Transverse colon (tissue), 4 donors: ENCODE results near the gene SBF2. TPM values are rescaled to one million over a fixed set of nuclear protein-coding genes. Genes with fewer than 3 reads are reported as not detected.

Source experiments
- DNase-seq: peaks from one replicate; pipeline ENCODE4 v3.0.0-alpha.2; 2019
- H3K27ac ChIP-seq, 4 donors: fragments of 200-600 bp; sonication (generic); 2 replicates each; pipeline ENCODE4 v1.5.1; 2016 to 2018; ENCODE audit warnings: inconsistent platforms in 4 of 4
- H3K27me3 ChIP-seq: fragments of 200-600 bp; sonication (generic); 2 replicates; pipeline ENCODE4 v1.5.1; 2017; ENCODE audit warnings: inconsistent platforms
- H3K36me3 ChIP-seq, 4 donors: fragments of 200-600 bp; sonication (generic); 2 replicates each; pipeline ENCODE4 v1.5.1; 2017 to 2019; ENCODE audit warnings: inconsistent platforms in 4 of 4
- H3K4me1 ChIP-seq, 4 donors: fragments of 200-600 bp; sonication (generic); 2 replicates each; pipeline ENCODE4 v1.5.1; 2017 to 2020; ENCODE audit warnings: inconsistent platforms in 4 of 4
- H3K4me3 ChIP-seq, 4 donors: fragments of 200-600 bp; sonication (generic); 1 replicate in 1 of 4; 2 replicates in 3 of 4; pipeline versions ENCODE4 v1.5.1 to v1.6.1; 2017 to 2019; ENCODE audit warnings: inconsistent platforms in 4 of 4
- H3K9me3 ChIP-seq, 2 donors: fragments of 200-600 bp; sonication (generic); 2 replicates each; pipeline ENCODE4 v1.5.1; 2017 to 2019; ENCODE audit warnings: inconsistent platforms in 2 of 2
- CTCF ChIP-seq, 5 experiments: fragments of 200-600 bp in 3 of 5; fragments of 450-650 bp in 2 of 5; sonication (generic) in 3 of 5; IDR thresholded peaks; 1 replicate in 2 of 5; 2 replicates in 3 of 5; pipeline ENCODE4 v1.5.1; 2016 to 2017; ENCODE audit warnings: antibody characterized with exemption in 5 of 5, inconsistent platforms in 3 of 5, mild to moderate bottlenecking in 2 of 5, moderate library complexity in 1 of 5
- EP300 ChIP-seq: sonication (generic); formaldehyde crosslinking; IDR thresholded peaks from one replicate; pipeline ENCODE4 v1.6.1; 2017; ENCODE audit warnings: antibody characterized with exemption, low read depth
- POLR2A ChIP-seq: fragments of 450-650 bp; IDR thresholded peaks from one replicate; pipeline ENCODE4 v1.6.1; 2016; ENCODE audit warnings: antibody characterized with exemption, mild to moderate bottlenecking, moderate library complexity
- POLR2AphosphoS5 ChIP-seq, 3 donors: sonication (generic); formaldehyde crosslinking; IDR thresholded peaks; one replicate each; pipeline ENCODE4 v1.6.1; 2016; ENCODE audit warnings: antibody characterized with exemption in 3 of 3
- WGBS, 2 donors: methylation state at CpG; one replicate each; pipeline ENCODE4 v1.1.5; 2018; ENCODE audit warnings: low coverage in 1 of 2; 5-methylcytosine and 5-hydroxymethylcytosine counted together
- in situ Hi-C, 4 donors: fragments of 200-750 bp; cut with MboI; loops; one replicate each; pipeline versions ENCODE4 v1.15.0 to v1.15.1; 2017; ENCODE audit warnings: low sequenced_read_pairs in 3 of 4, low pct_ligation_motif_present in 1 of 4, low pct_unique_long_range_greater_than_20kb in 1 of 4
- intact Hi-C: fragments of 100-400 bp; cut with DNase I; formaldehyde crosslinking; loops from one replicate; pipeline ENCODE4 v1.15.1; 2023; ENCODE audit warnings: low total_unique reads
- total RNA-seq, 4 donors: library from RNA; depleted of rRNA; stranded (reverse); fragments of >200 nt; gene quantifications; one replicate each; pipeline ENCODE4 v1.1.0, GENCODE V29; 2016

SBF2 gene
- total RNA-seq, 4 donors from 2014 or later = 46.4 to 71.0 (median 54.8) TPM

- in situ Hi-C loops = no loop called here
- Histone ChIP-seq H3K4me1 (peaks cover 0 to 1% (median 0%) of the 10 kb centered on the region in 4 donors), H3K36me3 (peaks cover 0 to 4% (median 0%) of the 10 kb centered on the region in 4 donors), H3K4me3 (no peak overlapping the region), H3K9me3 (no peaks in the 10 kb centered on the region), H3K27ac (no peak overlapping the region), H3K27me3 (no peaks in the 10 kb centered on the region)
- DNase-seq = no peak
- WGBS, 2 donors = 97 to 100% methylated on average over 2 to 3 of the region's 3 CpGs
- intact Hi-C loops = no loop called here
- no peak for TF ChIP-seq EP300
- no peak for TF ChIP-seq CTCF (IDR thresholded peaks at IDR 0.05)
- TF ChIP-seq POLR2A = no peak
- TF ChIP-seq POLR2AphosphoS5 (IDR thresholded peaks at IDR 0.05) = no peak
These were observed 462.9 kb downstream of the SBF2 start for GRCh38 chr11:9831122-9831521.

- no peak for TF ChIP-seq EP300
- no peak for TF ChIP-seq POLR2AphosphoS5 (IDR thresholded peaks at IDR 0.05)
- TF ChIP-seq POLR2A = no peak
- TF ChIP-seq CTCF (IDR thresholded peaks at IDR 0.05) = no peak
- no peaks in the 10 kb centered on the region for H3K27me3 ChIP-seq
- H3K4me3 ChIP-seq = no peak overlapping the region
- no peak for DNase-seq
- in situ Hi-C loops = no loop called here
- intact Hi-C loops = no loop called here
- peaks cover 0 to 3% (median 0%) of the 10 kb centered on the region in 4 donors for H3K36me3 ChIP-seq
- H3K9me3 ChIP-seq = no peaks in the 10 kb centered on the region
- no peak overlapping the region for H3K27ac ChIP-seq
- H3K4me1 ChIP-seq = peaks cover 0 to 4% (median 0%) of the 10 kb centered on the region in 4 donors
- WGBS, 2 donors = 66 to 86% methylated on average over 1 of the region's 1 CpG
These were observed 466.3 kb downstream of the SBF2 start for GRCh38 chr11:9827708-9828107.

GRCh38 chr11:9826390-9826789, 467.6 kb downstream of the SBF2 start:
- no peaks in the 10 kb centered on the region for H3K27me3 ChIP-seq
- H3K27ac ChIP-seq = no peak overlapping the region
- no peaks in the 10 kb centered on the region for H3K36me3 ChIP-seq
- peaks cover 0 to 4% (median 0%) of the 10 kb centered on the region in 4 donors for H3K4me1 ChIP-seq
- WGBS, 2 donors = 73 to 88% methylated on average over 1 of the region's 1 CpG
- H3K9me3 ChIP-seq = no peaks in the 10 kb centered on the region
- in situ Hi-C loops (no loop called here), intact Hi-C loops (no loop called here)
- H3K4me3 ChIP-seq = no peak overlapping the region
- no peak for TF ChIP-seq POLR2AphosphoS5 (IDR thresholded peaks at IDR 0.05)
- TF ChIP-seq CTCF (IDR thresholded peaks at IDR 0.05) = no peak
- TF ChIP-seq POLR2A = no peak
- no peak for TF ChIP-seq EP300
- no peak for DNase-seq

- TF ChIP-seq POLR2A (no peak), CTCF (IDR thresholded peaks at IDR 0.05) (no peak), POLR2AphosphoS5 (IDR thresholded peaks at IDR 0.05) (no peak), EP300 (no peak)
- intact Hi-C loops (no loop called here), in situ Hi-C loops (no loop called here)
- 50 to 63% methylated on average over 1 of the region's 1 CpG for WGBS, 2 donors
- no peak overlapping the region for H3K27ac ChIP-seq
- DNase-seq = no peak
- no peaks in the 10 kb centered on the region for H3K36me3 ChIP-seq
- no peaks in the 10 kb centered on the region for H3K9me3 ChIP-seq
- H3K27me3 ChIP-seq = no peaks in the 10 kb centered on the region
- H3K4me1 ChIP-seq = peaks cover 0 to 4% (median 0%) of the 10 kb centered on the region in 4 donors
- no peak overlapping the region for H3K4me3 ChIP-seq
These were observed 468.1 kb downstream of the SBF2 start for GRCh38 chr11:9825895-9826294.
